ENCODE measurements around the gene INTS11. TPM values are rescaled to one million over a fixed set of nuclear protein-coding genes. Genes with fewer than 3 reads are reported as not detected.
"Not testable (repeated sequence)": the region's sequence is repeated elsewhere in the genome, so short reads cannot be mapped to it uniquely, and the experiment has no call there.

Gene INTS11
- 100 to 1,000 TPM; 126 to 135 TPM for total RNA-seq

GRCh38 chr1:1324524-1325287 lies at the start of gene INTS11, which contains the start of gene CPTP:
Gene INTS11 (minus strand): TSS chr1:1324660. CDS start chr1:1324608, 52 bp downstream.
Gene CPTP (plus strand): TSS chr1:1324802. CDS start chr1:1326911, 2,109 bp downstream.
- Mint-ChIP-seq H3K27ac (peak within 1 kb of the TSS; percentile 86), H3K4me3 (peak within 1 kb of the TSS; percentile 81), H3K9me3 (ENCODE audit: low read depth) (no peaks in the 10 kb centered on the region), H3K4me1 (peaks cover 26% of the 10 kb centered on the region), H3K27me3 (no peaks in the 10 kb centered on the region), H3K36me3 (peaks cover 4% of the 10 kb centered on the region)
- CTCF ChIA-PET = no interaction called here
- ATAC-seq (peak; percentile 87), DNase-seq (peak; percentile 97)

GRCh38 chr1:1373815-1374588 lies 49.5 kb upstream of the INTS11 start:
- CTCF ChIA-PET = interaction anchor here (1.4 to 3.5 kb wide), 8 partner anchors 13 to 305 kb away, joined by 3 to 41 read pairs (median 5); partner anchors contain the start of genes CCNL2, DVL1 and MXRA8
- ATAC-seq (no peak), DNase-seq (no peak)
- Mint-ChIP-seq H3K4me1 (peaks cover 42% of the 10 kb centered on the region), H3K27me3 (no peaks in the 10 kb centered on the region), H3K4me3 (peak overlapping the region; percentile 84), H3K9me3 (ENCODE audit: low read depth) (no peaks in the 10 kb centered on the region), H3K36me3 (peaks cover 7% of the 10 kb centered on the region), H3K27ac (peak overlapping the region; percentile 96)

- peak overlapping the region; percentile 84 for H3K4me3 Mint-ChIP-seq
- no peak for ATAC-seq
- H3K36me3 Mint-ChIP-seq = peaks cover 7% of the 10 kb centered on the region
These were observed 48.8 kb upstream of the INTS11 start for GRCh38 chr1:1373051-1373814.

GRCh38 chr1:1371746-1372711 lies 47.6 kb upstream of the INTS11 start:
- DNase-seq (peak; percentile 87), ATAC-seq (peak; percentile 40)
- H3K4me3 Mint-ChIP-seq = peak overlapping the region; percentile 30
- H3K27me3 Mint-ChIP-seq = no peaks in the 10 kb centered on the region
- H3K9me3 Mint-ChIP-seq (ENCODE audit: low read depth) = no peaks in the 10 kb centered on the region
- CTCF ChIA-PET = interaction anchor here (0.6 to 5.8 kb wide), 33 partner anchors 9 to 537 kb away, joined by 3 to 42 read pairs (median 4); partner anchors contain the start of genes CCNL2, DVL1, MIB2 and MXRA8
- H3K27ac Mint-ChIP-seq = peak overlapping the region; percentile 65
- peaks cover 7% of the 10 kb centered on the region for H3K36me3 Mint-ChIP-seq
- peaks cover 42% of the 10 kb centered on the region for H3K4me1 Mint-ChIP-seq

More at GRCh38 chr1:1373051-1373814, 48.8 kb upstream of the INTS11 start:
- DNase-seq = no peak
- Mint-ChIP-seq H3K27me3 (no peaks in the 10 kb centered on the region), H3K27ac (peak overlapping the region; percentile 67), H3K9me3 (ENCODE audit: low read depth) (no peaks in the 10 kb centered on the region), H3K4me1 (peaks cover 42% of the 10 kb centered on the region)
- CTCF ChIA-PET = interaction anchor here (1.0 to 5.8 kb wide), 12 partner anchors 14 to 251 kb away, joined by 3 to 42 read pairs (median 10); partner anchors contain the start of genes CCNL2, DVL1 and MXRA8

GRCh38 chr1:1371364-1371745 lies 46.9 kb upstream of the INTS11 start:
- no peaks in the 10 kb centered on the region for H3K27me3 Mint-ChIP-seq
- peaks cover 7% of the 10 kb centered on the region for H3K36me3 Mint-ChIP-seq
- peak overlapping the region; percentile 7 for H3K4me3 Mint-ChIP-seq
- H3K4me1 Mint-ChIP-seq = peaks cover 38% of the 10 kb centered on the region
- DNase-seq = peak; percentile 87
- peak overlapping the region; percentile 50 for H3K27ac Mint-ChIP-seq
- CTCF ChIA-PET = interaction anchor here (0.5 to 5.8 kb wide), 27 partner anchors 8 to 537 kb away, joined by 3 to 42 read pairs (median 3); partner anchors contain the start of genes CCNL2, MIB2 and MXRA8
- ATAC-seq = peak; percentile 24
- no peaks in the 10 kb centered on the region for H3K9me3 Mint-ChIP-seq (ENCODE audit: low read depth)

GRCh38 chr1:1370771-1371300 lies 46.4 kb upstream of the INTS11 start:
- no peak for ATAC-seq
- H3K27ac Mint-ChIP-seq = no peak overlapping the region
- peaks cover 7% of the 10 kb centered on the region for H3K36me3 Mint-ChIP-seq
- H3K9me3 Mint-ChIP-seq (ENCODE audit: low read depth) = no peaks in the 10 kb centered on the region
- DNase-seq = no peak
- CTCF ChIA-PET = interaction anchor here (0.5 to 5.8 kb wide), 16 partner anchors 11 to 352 kb away, joined by 3 to 42 read pairs (median 6); partner anchors contain the start of genes CCNL2 and MXRA8
- no peaks in the 10 kb centered on the region for H3K27me3 Mint-ChIP-seq
- no peak overlapping the region for H3K4me3 Mint-ChIP-seq
- peaks cover 34% of the 10 kb centered on the region for H3K4me1 Mint-ChIP-seq

GRCh38 chr1:1370094-1370493 lies 45.6 kb upstream of the INTS11 start:
- not testable (repeated sequence) for H3K9me3 Mint-ChIP-seq (ENCODE audit: low read depth)
- CTCF ChIA-PET = interaction anchor here (1.3 to 5.8 kb wide), 3 partner anchors 17 to 306 kb away, joined by 3 to 42 read pairs (median 5); no protein-coding TSS in a partner anchor

GRCh38 chr1:1367315-1367714 lies 42.9 kb upstream of the INTS11 start:
- H3K27me3 Mint-ChIP-seq = no peaks in the 10 kb centered on the region
- H3K36me3 Mint-ChIP-seq = no peaks in the 10 kb centered on the region
- DNase-seq (no peak), ATAC-seq (no peak)
- peaks cover 16% of the 10 kb centered on the region for H3K4me1 Mint-ChIP-seq
- H3K9me3 Mint-ChIP-seq (ENCODE audit: low read depth) = no peaks in the 10 kb centered on the region
- H3K4me3 Mint-ChIP-seq = no peak overlapping the region
- no peak overlapping the region for H3K27ac Mint-ChIP-seq
- CTCF ChIA-PET = interaction anchor here (5.8 kb wide), 1 partner anchor 14 kb away, joined by 42 read pairs; no protein-coding TSS in a partner anchor

More at GRCh38 chr1:1370094-1370493, 45.6 kb upstream of the INTS11 start:
- ATAC-seq, H3K4me3 Mint-ChIP-seq, H3K27me3 Mint-ChIP-seq, H3K27ac Mint-ChIP-seq, H3K36me3 Mint-ChIP-seq, DNase-seq: not testable (repeated sequence)
- peaks cover 31% of the 10 kb centered on the region for H3K4me1 Mint-ChIP-seq

- H3K9me3 Mint-ChIP-seq (ENCODE audit: low read depth) = no peaks in the 10 kb centered on the region
- DNase-seq = no peak
- CTCF ChIA-PET = no interaction called here
- H3K27me3 Mint-ChIP-seq = no peaks in the 10 kb centered on the region
- H3K36me3 Mint-ChIP-seq = no peaks in the 10 kb centered on the region
- no peak for ATAC-seq
- H3K4me3 Mint-ChIP-seq = no peak overlapping the region
- peaks cover 10% of the 10 kb centered on the region for H3K4me1 Mint-ChIP-seq
- no peak overlapping the region for H3K27ac Mint-ChIP-seq
These were observed 42.2 kb upstream of the INTS11 start for GRCh38 chr1:1366699-1367066.

- Mint-ChIP-seq H3K4me3 (no peak overlapping the region), H3K4me1 (peaks cover 4% of the 10 kb centered on the region), H3K9me3 (ENCODE audit: low read depth) (no peaks in the 10 kb centered on the region), H3K27me3 (no peaks in the 10 kb centered on the region), H3K36me3 (no peaks in the 10 kb centered on the region), H3K27ac (no peak overlapping the region)
- ATAC-seq = no peak
- CTCF ChIA-PET = no interaction called here
- DNase-seq = no peak
These were observed 41.6 kb upstream of the INTS11 start for GRCh38 chr1:1365875-1366698.

- Mint-ChIP-seq H3K4me1 (peaks cover 2% of the 10 kb centered on the region), H3K9me3 (ENCODE audit: low read depth) (no peaks in the 10 kb centered on the region), H3K36me3 (no peaks in the 10 kb centered on the region), H3K4me3 (no peak overlapping the region), H3K27ac (no peak overlapping the region), H3K27me3 (no peaks in the 10 kb centered on the region)
- ATAC-seq (no peak), DNase-seq (no peak)
- CTCF ChIA-PET = no interaction called here
These were observed 39.8 kb upstream of the INTS11 start for GRCh38 chr1:1364266-1364665.
